GM19240 (cell line): ENCODE measurements around the gene TNIP2.
A peak's percentile ranks its signal among the peaks of the same experiment; 100 is the strongest.
"Not testable (repeated sequence)": the region's sequence is repeated elsewhere in the genome, so short reads cannot be mapped to it uniquely, and the experiment has no call there.

ENCODE experiments used
- DNase-seq: peaks from one replicate; pipeline ENCODE4 v3.0.0; 2011; ENCODE audit warnings: low spot score; ENCODE audit not compliant: insufficient read length

The TNIP2 gene

DNA sequence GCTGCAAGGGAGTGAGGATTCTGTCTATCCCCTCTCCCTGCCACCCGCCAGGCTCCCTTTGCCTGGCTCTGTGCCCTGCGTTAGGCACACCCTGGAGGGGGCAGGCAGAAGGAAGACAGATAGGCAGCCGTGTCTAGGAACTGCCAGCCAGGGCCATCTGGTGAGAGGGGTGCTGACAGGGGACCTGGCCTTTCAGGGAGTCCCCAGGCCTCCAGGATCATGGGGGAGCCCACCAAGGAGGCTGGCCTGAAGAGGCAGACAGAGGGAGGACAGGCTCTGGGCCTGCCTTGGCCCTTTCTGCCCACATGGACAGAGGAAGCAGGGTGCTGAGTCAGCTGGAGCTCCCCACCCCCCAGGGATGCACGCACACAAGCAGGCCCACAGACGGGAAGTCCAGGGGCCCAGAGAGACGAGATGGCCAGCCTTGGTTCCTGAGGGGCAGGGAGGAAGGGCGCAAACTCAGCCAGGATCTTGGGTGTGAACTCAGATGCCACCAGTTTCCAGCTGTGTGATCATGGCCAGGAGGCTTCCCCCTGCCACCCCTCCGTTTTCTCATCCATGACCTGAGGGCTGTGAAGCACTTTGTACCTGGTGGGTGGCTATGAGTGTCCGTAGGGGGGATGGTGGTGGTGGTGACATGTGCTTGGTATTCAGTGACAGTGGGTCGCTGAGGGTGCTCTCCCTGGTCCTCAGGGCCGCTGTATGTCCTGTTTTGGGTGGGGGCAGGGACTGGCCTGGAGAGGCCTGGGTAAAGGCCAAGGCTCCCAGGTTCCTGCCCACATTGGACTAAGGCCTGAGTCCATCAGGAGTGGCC lies 38.6 kb upstream of the TNIP2 start:
- DNase-seq: no peak

DNA sequence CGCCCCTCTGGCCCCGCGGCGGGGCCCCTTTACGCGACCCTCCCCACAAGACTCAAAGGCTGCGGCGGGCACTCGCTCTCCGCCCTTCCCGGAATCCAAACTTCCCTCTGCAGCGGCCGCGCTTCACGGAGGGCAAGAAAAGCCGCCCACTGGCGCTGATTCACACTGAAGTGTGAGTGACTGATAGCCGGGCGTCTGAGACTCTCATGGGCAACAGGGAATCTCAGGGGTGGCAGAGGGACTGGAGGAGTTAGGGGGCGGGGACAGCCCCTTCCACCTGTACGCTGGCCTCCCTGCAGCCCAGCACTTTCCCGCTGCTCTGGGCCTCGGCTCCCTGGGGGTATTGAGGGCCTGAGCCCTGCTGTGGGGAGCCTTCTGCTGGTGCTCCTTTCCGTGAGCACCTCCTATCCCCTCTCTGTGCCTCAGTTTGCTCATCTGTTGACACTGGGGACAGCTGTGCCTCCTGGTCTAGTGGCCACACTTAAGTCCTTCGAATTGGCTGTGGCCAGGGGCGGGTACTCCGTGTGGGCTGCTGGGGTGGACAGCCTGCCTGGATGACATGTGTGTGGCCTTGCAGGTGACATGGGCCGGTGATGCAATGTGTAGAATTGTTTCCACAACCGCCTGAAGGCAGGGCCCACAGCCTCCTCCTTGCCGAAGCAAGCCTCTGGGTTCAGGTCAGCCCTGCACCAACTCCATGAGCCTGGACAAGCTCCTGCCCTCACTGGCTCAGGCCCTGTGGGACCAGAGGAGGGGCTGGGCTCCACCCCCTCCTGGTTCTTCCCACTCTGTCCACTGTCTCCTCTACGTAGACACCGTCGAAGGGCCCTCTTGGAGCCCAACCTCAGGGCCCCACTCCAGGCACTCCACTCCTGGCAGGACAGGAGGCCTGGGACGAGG lies 37.7 kb upstream of the TNIP2 start:
- DNase-seq: no peak

DNA sequence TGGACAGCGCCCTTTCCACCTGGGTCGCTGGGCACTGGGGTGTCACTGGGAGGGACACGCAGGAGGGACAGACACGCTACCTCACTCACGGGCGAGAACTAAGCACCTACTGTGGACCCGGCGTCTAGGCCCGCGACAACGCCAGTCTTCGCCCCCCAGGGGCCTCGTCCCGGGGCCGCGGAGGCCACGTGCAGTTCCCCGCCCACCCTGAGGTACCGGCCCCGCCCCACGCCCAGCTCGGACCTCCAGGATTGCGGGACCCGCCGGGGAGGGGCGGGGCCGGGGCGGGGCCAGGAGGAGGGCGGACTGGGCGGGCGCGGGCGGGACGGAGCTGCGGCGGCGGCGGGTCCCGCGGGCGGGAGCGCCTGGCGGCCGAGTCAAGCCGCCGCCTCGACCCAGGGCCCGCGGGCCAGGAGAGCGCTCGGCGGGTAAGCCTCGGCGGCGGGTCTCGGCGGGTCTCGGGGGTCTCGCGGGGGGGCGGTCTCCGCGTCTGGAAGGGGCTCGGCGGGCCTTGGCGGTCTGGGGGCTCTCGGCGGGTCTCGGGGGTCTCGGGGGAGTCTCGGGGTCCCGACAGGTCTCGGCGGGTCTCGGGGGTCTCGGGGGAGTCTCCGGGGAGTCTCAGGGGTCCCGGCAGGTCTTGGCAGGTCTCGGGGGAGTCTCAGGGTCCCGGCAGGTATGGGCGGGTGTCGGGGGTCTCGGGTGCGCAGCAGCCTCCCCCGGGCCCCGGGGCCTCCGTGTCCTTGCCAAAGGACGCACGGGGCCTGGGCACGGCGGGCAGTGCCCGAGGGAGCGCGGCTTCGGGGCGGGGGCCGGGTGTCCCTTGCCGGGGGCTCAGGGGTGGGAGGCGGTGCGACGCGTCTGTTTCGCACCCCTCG lies 36.8 kb upstream of the TNIP2 start, which contains the start of gene SH3BP2:
Gene SH3BP2, plus strand, starts transcription at position 375 of the 875 bp plus-strand sequence. CDS start 27,533 bp downstream, outside the sequence.
- no peak for DNase-seq

DNA sequence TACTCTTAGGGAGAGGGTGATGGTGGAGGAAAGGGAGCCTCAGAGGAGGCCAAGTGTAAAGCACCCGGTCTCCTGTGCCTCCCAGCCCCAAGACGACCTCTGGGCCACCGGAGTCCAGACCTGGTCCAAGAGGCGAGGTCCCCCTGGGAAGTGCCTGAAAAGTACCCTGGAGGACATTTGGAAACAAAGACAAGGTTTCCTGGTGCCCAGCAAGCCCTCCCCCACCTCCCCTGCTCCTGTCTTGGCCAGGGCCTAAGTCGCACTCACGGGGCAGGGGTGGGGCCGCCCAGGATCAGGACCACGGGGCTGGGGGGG lies 36.2 kb upstream of the TNIP2 start:
- no peak for DNase-seq

DNA sequence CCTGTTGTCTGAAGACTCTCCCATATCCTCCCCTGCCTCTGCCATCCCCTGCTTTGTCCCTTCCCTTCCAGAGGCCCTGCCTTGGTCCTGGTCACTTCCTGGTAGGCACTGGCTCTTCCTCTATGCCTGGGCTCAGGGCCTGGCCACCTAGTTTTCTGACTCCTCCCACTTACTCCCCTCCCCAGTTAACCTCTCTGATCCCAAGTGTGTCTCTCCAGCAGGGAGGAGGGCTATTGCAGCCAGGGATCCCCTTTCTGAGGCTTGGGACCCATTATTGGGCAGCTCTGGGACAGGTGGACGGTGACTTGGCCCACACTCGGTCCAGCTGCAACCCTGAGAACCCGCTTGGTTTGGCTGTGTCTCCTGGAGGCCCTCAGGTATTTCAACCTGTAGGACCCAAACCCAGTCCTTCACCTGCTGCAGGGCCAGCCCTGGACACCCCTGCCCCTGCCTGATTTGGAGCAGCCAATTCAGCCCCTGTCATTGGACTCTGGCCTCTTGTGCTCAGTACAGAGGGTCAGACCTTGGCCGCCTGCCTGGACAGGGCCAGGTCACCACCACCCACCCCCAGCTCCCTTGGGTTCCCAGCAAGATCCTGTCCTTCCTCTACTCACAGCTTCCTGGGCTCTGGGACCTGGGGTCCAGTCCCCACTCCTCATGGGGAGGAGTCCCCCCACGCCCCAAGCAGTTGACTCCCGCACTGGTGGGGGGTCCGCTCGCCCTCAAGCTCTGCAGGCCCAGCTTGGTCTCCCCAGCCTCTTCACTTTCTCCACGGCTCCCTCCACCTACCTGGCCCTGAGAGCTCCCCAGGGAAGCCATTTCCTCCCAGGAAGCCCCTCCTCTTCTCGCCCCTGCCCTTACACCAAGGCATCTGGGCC lies 35.6 kb upstream of the TNIP2 start:
- DNase-seq: no peak

DNA sequence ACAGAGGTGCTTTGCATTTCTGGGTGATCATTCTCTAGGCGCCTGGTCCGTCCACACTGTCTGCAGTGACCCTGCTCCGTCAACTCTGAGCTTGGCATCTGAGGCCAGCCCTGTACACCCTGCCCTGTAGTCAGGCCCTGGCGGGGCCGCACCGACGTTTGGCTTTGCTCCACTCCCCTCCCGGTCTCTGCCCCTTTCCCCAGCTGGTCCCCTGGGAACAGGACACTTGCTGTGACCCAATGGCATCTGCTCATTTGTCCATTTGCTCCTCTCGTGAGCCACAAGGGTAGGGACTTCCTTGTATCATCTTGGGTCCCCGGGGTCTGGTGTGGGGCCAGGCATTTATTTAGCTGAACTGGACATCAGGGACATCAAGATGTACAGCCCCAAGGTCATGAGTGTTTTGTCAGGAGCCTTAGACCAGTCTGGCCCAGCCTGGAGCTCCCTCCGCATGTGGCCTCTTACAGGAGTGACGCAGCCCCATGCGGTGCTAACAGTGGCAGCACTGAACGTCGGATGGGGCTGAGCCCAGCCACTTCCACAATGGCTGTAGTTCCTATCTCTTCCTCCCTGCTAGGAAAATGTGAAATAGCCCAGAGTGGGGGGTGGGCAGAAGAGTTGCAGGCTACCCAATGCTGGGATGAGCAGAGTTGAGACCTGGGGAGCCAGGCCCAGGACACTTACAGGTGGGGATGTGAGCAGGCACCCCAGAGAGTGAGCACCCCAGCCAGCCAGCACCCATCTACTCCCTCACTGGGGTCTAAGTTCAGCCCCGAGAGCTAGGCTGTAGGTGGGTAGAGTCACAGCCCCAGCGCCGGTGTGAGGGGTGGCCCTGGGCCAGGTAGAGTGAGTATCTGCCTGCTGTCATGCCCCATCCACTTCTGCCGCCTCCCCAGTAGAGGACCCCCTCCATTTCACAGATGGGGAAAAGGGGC lies 34.7 kb upstream of the TNIP2 start:
- no peak for DNase-seq

DNA sequence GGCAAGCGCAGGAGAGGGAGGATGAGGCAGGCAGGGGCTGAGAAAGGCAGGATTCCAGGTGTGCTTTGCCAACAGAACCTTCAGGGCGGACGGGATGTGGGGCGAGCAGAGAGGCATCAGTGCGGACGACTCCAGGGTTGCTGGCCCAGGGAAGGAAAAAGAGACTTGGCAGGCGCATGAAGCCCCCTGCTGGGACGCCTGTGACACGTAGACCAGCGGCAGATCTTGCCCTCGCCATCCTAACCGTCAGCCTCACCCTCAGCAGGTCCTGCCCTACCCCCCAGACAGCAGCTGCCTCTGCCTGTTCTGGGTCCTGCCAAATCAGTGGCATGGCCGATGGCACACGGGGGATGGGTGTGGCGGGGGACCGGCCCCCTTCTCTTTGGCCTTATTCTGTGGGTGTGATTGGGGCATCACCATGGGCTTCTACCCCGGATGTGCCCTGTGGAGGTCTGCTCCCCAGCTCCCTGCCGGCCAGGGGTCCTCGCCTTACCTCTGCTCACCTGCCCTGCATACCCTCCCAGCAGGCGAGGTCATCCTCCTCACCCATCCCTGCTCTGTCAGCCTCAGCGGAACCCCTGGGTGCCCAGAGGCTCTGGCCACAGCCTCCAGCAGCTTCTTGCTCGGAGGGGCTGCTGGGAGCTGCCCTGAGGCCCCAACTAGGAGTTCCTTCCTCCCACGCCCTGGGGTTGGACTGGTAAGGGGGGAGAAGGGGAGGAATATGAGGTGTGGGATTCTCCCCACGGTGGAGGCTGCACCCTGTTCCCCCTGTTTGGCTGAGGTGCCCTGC lies 33.9 kb upstream of the TNIP2 start:
- DNase-seq: no peak

DNA sequence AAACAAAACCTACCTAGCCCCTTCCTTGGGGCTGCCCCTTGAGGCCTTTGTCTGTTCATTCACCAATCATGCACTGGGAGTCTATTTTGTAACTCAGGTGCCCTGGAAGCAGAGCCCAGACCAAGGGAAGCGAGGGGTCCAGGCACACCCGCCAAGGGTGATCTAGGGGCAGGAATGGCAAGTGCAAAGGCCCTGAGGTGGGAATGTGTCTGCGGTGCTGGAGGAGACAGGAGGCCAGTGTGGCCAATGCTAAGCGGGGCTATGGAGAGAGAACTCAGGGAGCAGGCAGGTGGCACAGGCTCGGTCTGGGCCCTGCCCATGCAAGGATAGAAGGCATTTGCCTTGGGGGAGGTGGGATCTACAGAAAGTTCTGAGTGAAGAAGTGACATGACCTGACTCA lies 33.2 kb upstream of the TNIP2 start:
- DNase-seq: no peak

DNA sequence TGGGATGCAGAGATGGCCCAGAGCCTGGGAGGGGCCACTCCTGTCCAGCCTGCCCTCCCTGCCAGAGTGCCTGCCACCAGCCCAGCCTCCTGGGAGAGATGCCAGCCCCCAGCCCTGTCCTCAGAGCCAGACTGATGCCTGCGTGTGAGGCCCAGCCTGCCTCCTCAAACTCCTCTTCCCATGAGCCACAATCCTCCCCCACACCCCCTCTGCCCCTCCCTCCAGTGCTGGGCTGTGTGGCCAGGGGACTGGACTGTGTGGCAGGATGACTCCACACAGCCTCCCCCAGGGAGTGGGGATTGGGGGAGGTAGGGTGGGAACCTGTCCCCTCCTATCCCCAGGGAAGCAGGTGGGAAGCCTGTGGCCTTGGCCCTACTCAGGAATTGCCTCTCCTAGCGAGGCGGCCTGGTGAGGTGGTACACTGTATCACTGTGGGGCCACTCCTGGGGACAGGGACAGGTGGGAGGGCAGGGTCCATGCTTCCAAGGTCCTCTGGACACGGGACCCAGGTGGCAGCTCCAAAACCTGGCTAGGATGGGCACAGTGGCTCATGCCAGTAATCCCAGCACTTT lies 32.5 kb upstream of the TNIP2 start:
- DNase-seq: no peak

DNA sequence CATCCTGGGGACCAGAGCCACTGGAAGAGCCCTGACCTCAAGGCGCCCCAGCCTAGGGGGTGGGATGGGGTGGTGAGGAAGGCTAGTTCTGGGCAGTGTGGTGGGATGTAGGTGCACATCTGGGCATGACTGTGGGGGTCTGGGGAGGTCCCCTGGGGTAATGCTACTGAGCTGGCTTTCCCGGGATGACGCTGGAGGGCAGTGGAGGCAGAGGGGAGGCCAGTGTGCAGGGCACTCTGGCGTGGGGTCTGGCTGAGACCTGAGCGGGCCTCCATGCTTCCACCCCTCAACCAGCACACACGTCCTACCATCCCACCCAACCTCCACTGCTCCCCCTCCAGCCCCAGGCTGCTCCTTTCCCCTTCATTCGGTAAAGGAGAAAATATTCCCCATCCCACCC lies 32.0 kb upstream of the TNIP2 start:
- no peak for DNase-seq

DNA sequence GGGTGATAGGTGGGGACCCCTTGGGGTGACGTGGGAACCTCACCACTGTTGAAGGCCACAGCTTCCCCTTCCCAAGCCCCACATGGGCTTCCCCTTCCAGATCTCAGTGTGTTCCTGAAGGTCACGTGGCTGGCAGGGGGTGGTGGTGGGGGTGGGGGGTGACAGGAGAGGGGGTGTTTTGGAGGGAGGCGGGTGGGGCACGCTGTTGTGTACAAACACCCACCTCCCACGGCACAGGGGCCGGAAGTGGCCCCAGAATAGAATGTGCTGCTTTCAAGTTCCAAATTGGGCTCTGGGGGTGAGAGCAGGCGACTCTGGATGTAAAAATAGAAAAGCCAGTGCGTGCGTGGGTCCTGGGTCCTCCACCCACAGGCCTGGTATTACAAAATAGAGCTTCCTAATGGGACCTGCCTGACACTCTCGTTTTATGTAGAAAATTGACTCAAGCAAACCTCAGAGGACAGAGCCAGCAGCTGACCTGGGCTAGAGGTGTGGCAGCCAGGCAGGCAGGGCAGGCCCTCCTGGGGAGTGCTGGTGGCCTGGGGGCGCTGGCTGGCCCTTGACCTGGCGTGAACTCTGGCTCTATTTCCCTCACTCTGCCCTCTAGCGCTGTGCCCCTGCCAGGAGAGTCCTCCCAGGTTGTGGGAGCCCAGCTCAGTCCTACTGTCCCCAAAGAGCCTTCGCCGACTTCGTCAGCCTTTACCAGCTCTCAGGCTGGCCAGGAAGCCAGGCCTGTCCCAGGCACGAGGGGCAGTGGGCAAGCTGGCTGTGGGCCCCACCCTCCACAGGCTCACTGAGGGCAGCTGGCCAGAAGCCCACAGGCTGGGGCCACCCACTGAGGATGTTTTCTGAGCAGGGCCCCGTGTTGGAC lies 31.3 kb upstream of the TNIP2 start:
- DNase-seq: peak; percentile 71

DNA sequence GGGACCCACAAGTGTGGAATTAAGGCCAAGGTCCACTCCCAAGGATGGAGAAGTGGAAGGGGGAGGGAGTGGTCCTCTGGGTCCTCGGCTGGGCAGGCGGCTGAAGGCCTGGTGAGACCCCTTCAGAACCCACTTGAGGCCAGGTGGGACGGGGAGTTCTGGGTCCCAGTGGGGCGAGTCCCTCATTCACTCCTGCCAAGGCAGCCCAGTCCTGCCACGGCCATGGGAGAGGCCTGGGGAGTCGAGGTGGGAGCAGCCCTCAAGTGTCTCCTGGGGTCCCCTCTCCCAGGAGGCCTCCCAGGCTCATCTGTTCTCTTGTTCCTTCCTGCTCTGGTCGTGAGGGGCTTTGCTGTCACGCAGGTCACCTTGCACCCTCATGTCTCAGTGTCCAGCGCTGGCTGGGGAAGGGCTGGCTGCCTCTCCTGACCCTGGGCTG lies 30.7 kb upstream of the TNIP2 start:
- no peak for DNase-seq

DNA sequence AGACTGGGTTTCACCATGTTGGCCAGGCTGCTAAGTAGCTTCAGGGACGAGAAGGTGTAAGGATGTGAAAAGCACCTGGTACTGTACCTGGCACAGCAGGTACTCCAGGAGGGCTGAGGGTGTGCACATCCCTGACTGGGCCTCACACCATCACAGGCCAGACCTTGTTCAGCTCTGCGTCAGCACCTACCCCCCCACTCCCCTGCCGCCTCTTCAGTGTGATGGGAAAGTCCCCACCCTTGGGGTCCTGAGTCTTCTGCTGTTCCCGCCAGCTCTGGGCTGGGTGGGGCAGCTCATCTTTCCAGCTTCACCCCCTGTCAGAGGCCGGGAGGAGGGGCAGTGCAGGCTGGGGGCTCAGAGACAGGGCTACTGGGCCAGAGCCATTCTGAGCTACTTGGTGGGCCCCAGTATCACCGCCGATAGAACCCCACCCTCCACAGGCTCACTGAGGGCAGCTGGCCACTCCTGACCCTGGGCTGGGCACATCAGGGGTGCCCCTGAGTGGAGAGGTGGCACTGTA lies 30.1 kb upstream of the TNIP2 start:
- DNase-seq: no peak

DNA sequence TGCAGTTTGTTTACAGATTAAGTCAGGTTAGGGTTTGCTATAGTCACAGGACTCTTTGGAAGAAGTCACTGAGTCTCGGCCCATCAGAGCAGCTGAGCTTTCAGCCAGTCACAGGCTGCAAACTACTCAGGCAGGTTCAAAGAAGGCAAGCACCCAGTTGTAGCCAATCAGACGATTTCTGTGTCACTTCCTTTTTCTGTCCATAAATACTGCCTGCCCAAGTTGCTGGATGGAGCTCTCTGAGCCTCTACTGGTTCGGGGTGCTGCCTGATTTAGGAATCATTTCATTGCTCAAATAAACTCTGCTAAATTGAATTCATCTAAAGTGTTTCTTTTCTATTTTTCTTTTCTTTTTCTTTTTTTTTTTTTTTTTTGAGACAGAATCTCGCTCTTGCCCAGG lies 29.5 kb upstream of the TNIP2 start:
- DNase-seq: no peak

DNA sequence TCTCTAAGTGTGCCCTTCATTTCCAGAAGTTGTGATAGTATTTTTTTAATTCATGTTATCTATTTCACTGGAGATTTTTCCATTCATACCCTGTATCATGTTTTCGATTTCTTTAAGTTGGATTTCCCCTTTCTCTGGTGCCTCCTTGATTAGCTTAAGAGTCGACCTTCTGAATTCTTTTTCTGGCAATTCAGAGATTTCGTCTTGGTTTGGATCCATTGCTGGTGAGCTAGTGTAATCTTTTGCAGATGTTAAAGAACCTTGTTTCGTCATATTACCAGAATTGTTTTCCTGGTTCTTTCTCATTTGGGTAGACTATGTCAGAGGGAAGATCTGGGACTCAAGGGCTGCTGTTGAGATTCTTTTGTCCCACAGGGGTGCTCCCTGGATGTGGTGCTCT lies 27.7 kb upstream of the TNIP2 start:
- no peak for DNase-seq

DNA sequence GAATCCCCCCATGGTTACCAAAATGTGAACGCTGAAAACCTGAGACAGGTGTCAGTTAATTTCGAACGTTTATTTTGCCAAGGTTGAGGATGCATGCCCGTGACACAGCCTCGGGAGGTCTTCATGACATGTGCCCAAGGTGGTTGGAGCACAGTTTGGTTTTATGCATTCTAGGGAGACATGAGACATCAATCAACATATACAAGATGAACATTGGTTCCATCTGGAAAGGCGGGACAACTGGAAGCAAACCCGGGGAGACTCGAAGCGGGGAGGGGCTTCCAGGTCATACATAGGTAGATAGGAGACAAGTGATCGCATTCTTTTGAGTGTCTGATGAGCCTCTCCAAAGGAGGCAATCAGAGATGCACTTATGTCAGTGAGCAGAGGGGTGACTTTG lies 25.8 kb upstream of the TNIP2 start:
- DNase-seq: no peak

DNA sequence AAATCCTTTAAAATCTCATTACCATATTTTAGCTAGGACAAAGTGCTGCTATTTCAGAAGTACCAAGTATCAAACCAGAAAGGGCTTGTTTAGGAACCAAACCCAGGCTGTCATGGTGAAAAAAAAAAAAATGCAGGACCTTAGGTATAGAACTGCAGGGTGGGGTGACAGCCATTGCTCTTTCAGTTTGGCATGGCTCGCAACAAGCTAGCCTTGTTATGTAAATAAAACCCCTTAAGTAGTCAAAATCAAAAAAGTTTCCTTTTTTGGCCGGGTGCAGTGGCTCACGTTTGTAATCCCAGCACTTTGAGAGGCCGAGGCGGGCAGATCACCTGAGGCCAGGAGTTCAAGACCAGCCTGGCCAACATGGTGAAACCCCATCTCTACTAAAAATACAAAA lies 24.5 kb upstream of the TNIP2 start:
- not testable (repeated sequence) for DNase-seq
